HG03159 (cell line): Measurements from ENCODE around the gene TNNT2.

ENCODE experiments used
- ATAC-seq: cut with Tn5 transposase; IDR thresholded peaks from one replicate; pipeline ENCODE4 v1.9.1; 2021; ENCODE audit warnings: mild to moderate bottlenecking, moderate library complexity; ENCODE audit not compliant: unreplicated experiment

Gene TNNT2

DNA sequence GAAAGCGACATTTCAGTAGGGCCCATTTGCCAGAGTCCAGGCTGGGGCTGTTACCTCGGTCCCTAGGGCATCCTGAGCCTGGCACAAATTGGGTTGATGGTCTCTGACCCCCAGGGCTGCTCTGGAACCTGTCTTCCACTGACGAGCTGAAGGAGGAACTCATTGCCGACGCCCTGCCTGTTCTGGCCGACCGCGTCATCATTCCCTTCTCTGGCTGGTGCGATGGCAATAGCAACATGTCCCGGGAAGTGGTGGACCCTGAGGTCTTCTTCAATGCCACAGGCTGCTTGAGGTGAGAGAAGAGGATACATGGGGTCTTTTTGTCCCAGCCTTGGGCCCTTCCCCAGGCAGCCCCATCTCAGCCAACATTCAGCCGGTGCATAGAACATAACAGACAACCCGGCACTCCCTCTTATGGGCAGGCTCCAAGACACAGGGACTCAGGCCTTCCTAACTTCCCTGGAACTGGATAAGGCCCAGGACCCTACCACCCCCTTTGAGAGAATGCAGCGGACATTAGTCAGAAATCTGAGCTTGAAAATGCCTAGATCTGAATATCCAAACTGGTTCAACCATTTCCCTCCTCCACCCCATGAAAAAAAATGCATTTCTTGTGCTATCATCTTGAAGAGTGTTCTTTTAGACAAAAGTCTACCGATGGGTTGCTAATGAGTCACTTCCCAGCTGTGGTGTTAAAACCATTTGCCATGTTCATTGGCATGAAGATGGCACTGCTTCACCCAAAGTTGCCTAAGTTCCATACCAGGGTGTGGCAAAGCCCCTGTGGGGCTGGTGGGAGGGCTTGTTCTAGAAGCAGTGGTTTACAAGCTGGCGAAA lies 58.8 kb downstream of the TNNT2 start:
- no peak for ATAC-seq

- no peak for ATAC-seq
These were observed 59.9 kb downstream of the TNNT2 start for GRCh38 chr1:201317551-201317950.

GRCh38 chr1:201316556-201316955 lies 60.9 kb downstream of the TNNT2 start:
- ATAC-seq: no peak

DNA sequence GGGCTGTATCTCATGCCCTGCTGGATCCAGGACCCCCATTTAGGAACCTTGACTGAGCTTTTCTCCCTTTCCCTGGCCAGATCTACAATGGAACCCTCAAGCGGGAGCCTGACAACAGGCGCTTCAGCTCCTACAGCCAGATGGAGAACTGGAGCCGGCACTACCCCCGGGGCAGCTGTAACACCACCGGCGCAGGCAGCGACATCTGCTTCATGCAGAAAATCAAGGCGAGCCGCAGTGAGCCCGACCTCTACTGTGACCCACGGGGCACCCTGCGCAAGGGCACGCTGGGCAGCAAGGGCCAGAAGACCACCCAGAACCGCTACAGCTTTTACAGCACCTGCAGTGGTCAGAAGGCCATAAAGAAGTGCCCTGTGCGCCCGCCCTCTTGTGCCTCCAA lies 64.4 kb downstream of the TNNT2 start:
- ATAC-seq: no peak

DNA sequence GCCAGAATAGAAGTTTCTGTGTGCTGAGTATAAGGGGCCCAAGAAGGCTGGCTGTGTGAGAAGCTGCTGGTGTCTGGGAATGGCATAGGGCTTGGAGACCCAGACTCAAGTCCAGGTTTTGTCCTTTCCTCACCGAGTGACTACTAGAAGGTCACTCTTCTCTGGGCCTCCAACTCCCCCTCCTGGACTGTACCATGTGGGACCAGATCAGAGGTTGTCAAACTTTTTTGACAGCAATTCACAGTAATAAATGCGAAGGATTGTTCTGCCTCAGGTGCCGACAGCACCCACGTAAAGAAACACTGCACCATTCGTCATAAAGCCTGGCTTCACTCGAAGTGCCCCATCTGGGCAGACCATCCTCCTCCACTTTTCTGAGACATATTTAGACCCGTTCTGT lies 65.2 kb downstream of the TNNT2 start:
- ATAC-seq: no peak

- no peak for ATAC-seq
These were observed 66.0 kb downstream of the TNNT2 start for GRCh38 chr1:201311356-201312011.

DNA sequence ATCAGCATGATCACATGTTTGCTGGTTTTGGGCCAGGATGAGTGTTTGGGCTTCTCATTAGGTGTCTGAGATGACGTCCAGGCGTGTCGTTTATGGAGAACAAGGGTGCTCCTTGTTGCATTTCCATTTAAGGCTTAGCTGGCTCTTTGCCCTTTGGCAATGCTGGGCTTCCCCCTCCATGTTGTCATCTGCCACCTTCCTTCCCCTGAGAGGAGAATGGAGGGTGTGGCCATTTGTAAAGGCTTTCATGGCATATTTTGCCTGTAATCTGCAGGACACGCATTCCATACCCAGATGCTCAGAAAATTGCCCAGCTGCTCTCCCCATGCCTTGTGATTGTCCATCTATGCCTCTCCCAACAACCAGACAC lies 66.5 kb downstream of the TNNT2 start:
- ATAC-seq: no peak

DNA sequence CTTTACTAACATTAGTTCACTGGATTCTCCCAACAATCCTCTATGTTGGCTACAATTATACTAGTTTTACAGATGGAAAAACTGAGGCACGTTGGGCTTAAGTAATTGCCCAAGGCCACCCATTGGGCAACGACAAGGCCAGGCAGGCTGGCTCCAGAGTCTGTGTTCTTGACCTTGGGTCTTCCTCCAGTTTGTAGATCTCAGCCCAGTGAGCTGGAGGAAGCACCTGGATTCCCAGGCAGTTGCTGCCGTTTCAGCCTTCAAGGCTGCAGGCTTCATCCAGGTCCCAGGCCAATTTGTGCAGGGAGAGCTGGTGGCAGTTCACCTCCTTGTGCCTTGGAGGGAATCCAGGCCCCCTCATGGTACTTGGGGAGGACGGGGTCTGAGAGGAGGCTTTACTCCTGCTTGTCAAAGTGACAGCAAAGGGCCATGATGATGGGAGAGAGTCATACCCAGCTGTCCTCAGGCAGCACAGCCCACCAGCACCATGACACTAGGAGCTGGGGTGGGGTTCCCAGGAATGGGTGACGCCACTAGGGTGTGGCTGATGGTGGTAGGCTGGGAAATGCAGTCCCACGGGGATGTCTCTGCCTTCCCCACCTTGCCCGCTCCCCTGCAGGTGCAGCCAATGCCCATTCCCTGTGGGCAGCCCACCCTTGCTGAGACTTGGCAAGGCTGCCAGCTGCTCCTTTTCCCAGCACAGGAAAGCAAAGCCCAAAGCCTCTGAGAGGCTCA lies 67.1 kb downstream of the TNNT2 start:
- ATAC-seq: no peak

- no peak for ATAC-seq
These were observed 68.1 kb downstream of the TNNT2 start for GRCh38 chr1:201309416-201309815.
